Spleen (tissue), 11 donors: Measurements from ENCODE around the gene TMEM212. TPM values are rescaled to one million over a fixed set of nuclear protein-coding genes. Genes with fewer than 3 reads are reported as not detected.

ENCODE experiments used
- DNase-seq: peaks from one replicate; pipeline ENCODE4 v3.0.0-alpha.2; 2020
- H3K27ac ChIP-seq, 8 donors: fragments of 200-600 bp; sonication (generic) in 7 of 8; 1 replicate in 4 of 8; 2 replicates in 4 of 8; pipeline versions ENCODE4 v1.5.0 to v1.8.0; 2016 to 2021; ENCODE audit warnings: inconsistent platforms in 4 of 8, mild to moderate bottlenecking in 4 of 8, moderate library complexity in 1 of 8
- H3K27me3 ChIP-seq, 7 donors: fragments of 200-600 bp; sonication (generic) in 6 of 7; replicated peaks in 1 of 7; 1 replicate in 4 of 7; 2 replicates in 3 of 7; pipeline versions ENCODE4 v1.5.0 to v1.8.0; 2016 to 2021; ENCODE audit warnings: inconsistent platforms in 3 of 7, mild to moderate bottlenecking in 1 of 7
- H3K36me3 ChIP-seq, 6 donors: fragments of 200-600 bp; sonication (generic) in 5 of 6; 1 replicate in 4 of 6; 2 replicates in 2 of 6; pipeline versions ENCODE4 v1.5.0 to v1.8.0; 2016 to 2021; ENCODE audit warnings: inconsistent platforms in 2 of 6
- H3K4me1 ChIP-seq, 6 donors: fragments of 200-600 bp; sonication (generic) in 5 of 6; 1 replicate in 3 of 6; 2 replicates in 3 of 6; pipeline versions ENCODE4 v1.5.0 to v1.8.0; 2016 to 2021; ENCODE audit warnings: inconsistent platforms in 3 of 6
- H3K4me3 ChIP-seq, 8 donors: fragments of 200-600 bp; sonication (generic) in 7 of 8; 1 replicate in 4 of 8; 2 replicates in 4 of 8; pipeline versions ENCODE4 v1.5.0 to v1.8.0; 2016 to 2021; ENCODE audit warnings: inconsistent platforms in 4 of 8, mild to moderate bottlenecking in 4 of 8, moderate library complexity in 2 of 8
- H3K9me3 ChIP-seq, 8 donors: fragments of 200-600 bp; sonication (generic) in 7 of 8; 1 replicate in 4 of 8; 2 replicates in 4 of 8; pipeline versions ENCODE4 v1.5.0 to v1.8.0; 2016 to 2021; ENCODE audit warnings: inconsistent platforms in 4 of 8
- POLR2A ChIP-seq, 3 donors: fragments of 450-650 bp; IDR thresholded peaks; one replicate each; pipeline ENCODE4 v1.5.1; 2017; ENCODE audit warnings: antibody characterized with exemption in 3 of 3, mild to moderate bottlenecking in 1 of 3
- POLR2AphosphoS5 ChIP-seq, 3 donors: sonication (generic); formaldehyde crosslinking; IDR thresholded peaks; one replicate each; pipeline ENCODE4 v1.5.1; 2017; ENCODE audit warnings: antibody characterized with exemption in 3 of 3
- WGBS, 5 donors: extraction: QIAGEN DNeasy Blood & Tissue Kit in 3 of 5; methylation state at CpG; one replicate each; pipeline versions ENCODE4 v1.1.5 to v1.1.7; 2013 to 2018; 5-methylcytosine and 5-hydroxymethylcytosine counted together
- intact Hi-C: fragments of 100-400 bp; cut with DNase I; formaldehyde crosslinking; loops from one replicate; pipeline ENCODE4 v1.15.0; 2023; ENCODE audit warnings: low total_unique reads
- polyA plus RNA-seq, 3 donors: library from polyadenylated mRNA; stranded (reverse); fragments of 200-250 nt; gene quantifications; one replicate each; pipeline ENCODE4 v1.2.1, GENCODE V29; 2013
- total RNA-seq, 7 donors: library from RNA; depleted of rRNA in 3 of 7; stranded (reverse); fragments of >200 nt in 3 of 7; fragmentation: NEBNext Ultra II Directional in 4 of 7; extraction: Animal tissue kit (Norgen Biotek cat#: 25700) in 4 of 7; gene quantifications; one replicate each; pipeline versions ENCODE4 v1.1.0 to v1.2.1, GENCODE V29; 2016 to 2021
- TF ChIP-seq, protein P1 (sequence below), 11 experiments: fragments of 200-600 bp in 7 of 11; fragments of 450-650 bp in 4 of 11; sonication (generic) in 4 of 11; IDR thresholded peaks in 8 of 11; conservative IDR thresholded peaks in 3 of 11; 1 replicate in 7 of 11; 2 replicates in 4 of 11; pipeline versions ENCODE4 v1.4.0 to v1.8.0; 2016 to 2021; ENCODE audit warnings: antibody characterized with exemption in 11 of 11, inconsistent platforms in 4 of 11, mild to moderate bottlenecking in 1 of 11
- donor health status: healthy with polysubstance abuse.
- donor health status: DM: no; HTN: no; CAD: no; lungs with moderate emphysema.
- donor health status: DM: no; HTN: no; CAD: no.
- donor health status: Bipolar disorder and iron deficiency.
- donor health status: healthy.
- donor health status: DM: no; HTN: no; CAD: no.
- donor health status: DM: yes; HTN: yes; CAD: no.

Gene TMEM212
- total and polyA plus RNA-seq, 10 donors = not detected

DNA sequence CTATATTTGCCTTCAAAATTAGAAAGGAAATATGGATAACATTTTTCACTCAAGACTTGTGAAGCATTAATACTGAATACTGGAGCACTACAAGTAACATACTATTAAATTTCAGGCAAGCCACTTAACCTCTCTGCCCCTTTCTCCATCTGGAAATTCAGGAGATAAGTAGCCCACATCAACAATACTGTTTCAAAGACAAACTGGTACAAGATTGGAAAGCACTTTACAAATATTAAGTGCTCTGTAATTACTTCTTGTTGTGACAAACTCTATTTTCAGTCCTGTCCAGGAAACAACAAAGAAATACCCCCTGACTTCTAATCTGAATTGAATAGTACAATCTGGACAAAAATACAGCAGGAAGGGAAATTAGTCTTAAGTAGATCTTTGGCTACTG, 49.3 kb downstream of the TMEM212 start:
- TF ChIP-seq, protein P1, sequence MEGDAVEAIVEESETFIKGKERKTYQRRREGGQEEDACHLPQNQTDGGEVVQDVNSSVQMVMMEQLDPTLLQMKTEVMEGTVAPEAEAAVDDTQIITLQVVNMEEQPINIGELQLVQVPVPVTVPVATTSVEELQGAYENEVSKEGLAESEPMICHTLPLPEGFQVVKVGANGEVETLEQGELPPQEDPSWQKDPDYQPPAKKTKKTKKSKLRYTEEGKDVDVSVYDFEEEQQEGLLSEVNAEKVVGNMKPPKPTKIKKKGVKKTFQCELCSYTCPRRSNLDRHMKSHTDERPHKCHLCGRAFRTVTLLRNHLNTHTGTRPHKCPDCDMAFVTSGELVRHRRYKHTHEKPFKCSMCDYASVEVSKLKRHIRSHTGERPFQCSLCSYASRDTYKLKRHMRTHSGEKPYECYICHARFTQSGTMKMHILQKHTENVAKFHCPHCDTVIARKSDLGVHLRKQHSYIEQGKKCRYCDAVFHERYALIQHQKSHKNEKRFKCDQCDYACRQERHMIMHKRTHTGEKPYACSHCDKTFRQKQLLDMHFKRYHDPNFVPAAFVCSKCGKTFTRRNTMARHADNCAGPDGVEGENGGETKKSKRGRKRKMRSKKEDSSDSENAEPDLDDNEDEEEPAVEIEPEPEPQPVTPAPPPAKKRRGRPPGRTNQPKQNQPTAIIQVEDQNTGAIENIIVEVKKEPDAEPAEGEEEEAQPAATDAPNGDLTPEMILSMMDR (IDR thresholded peaks at IDR 0.05 in 8 of 11, conservative IDR thresholded peaks at IDR 0.05 in 3 of 11) = no peak
- no peak for TF ChIP-seq POLR2AphosphoS5 (IDR thresholded peaks at IDR 0.05)
- no peak for TF ChIP-seq POLR2A (IDR thresholded peaks at IDR 0.05)
- intact Hi-C loops = no loop called here

DNA sequence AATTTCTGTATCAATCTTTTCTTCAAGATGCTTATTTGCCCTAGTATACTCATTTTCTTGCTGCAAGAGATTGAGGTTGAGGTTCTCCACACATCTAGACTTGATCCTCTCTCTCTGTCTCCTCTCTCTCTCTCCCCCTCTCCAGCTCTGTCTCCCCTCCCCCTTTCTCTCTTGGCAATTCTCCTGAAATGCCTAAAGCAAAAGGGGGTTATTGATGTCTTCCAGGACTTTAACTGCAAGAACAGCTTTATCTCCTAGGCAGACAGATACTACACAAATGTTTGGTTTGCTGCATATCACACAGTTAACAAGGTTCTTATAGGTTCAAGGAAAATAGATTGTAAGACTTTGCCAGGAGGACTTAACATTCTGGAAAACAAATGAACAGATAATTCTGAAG, 52.1 kb downstream of the TMEM212 start:
- Histone ChIP-seq H3K4me1 (no peaks in the 10 kb centered on the region), H3K27me3 (no peaks in the 10 kb centered on the region), H3K9me3 (no peaks in the 10 kb centered on the region), H3K36me3 (no peaks in the 10 kb centered on the region), H3K27ac (no peak overlapping the region), H3K4me3 (no peak overlapping the region)
- intact Hi-C loops = no loop called here
- no peak for DNase-seq
- TF ChIP-seq, protein P1 (IDR thresholded peaks at IDR 0.05 in 8 of 11, conservative IDR thresholded peaks at IDR 0.05 in 3 of 11) = no peak
- no peak for TF ChIP-seq POLR2A (IDR thresholded peaks at IDR 0.05)
- TF ChIP-seq POLR2AphosphoS5 (IDR thresholded peaks at IDR 0.05) = no peak

More for the DNA sequence above, 49.3 kb downstream of the TMEM212 start:
- Histone ChIP-seq H3K9me3 (peaks cover 0 to 3% (median 0%) of the 10 kb centered on the region in 8 donors), H3K36me3 (no peaks in the 10 kb centered on the region), H3K4me3 (no peak overlapping the region), H3K27ac (no peak overlapping the region), H3K27me3 (no peaks in the 10 kb centered on the region), H3K4me1 (no peaks in the 10 kb centered on the region)
- DNase-seq = no peak

GRCh38 chr3:171895900-171896299, 52.8 kb downstream of the TMEM212 start:
- Histone ChIP-seq H3K27ac (no peak overlapping the region), H3K36me3 (no peaks in the 10 kb centered on the region), H3K4me1 (no peaks in the 10 kb centered on the region), H3K4me3 (no peak overlapping the region), H3K9me3 (no peaks in the 10 kb centered on the region), H3K27me3 (no peaks in the 10 kb centered on the region)
- no peak for TF ChIP-seq POLR2A (IDR thresholded peaks at IDR 0.05)
- no peak for TF ChIP-seq POLR2AphosphoS5 (IDR thresholded peaks at IDR 0.05)
- TF ChIP-seq, protein P1 (IDR thresholded peaks at IDR 0.05 in 8 of 11, conservative IDR thresholded peaks at IDR 0.05 in 3 of 11) = no peak
- DNase-seq = no peak
- WGBS, 5 donors = 84 to 95% (median 90%) methylated on average over 5 of the region's 5 CpGs
- intact Hi-C loops = no loop called here

DNA sequence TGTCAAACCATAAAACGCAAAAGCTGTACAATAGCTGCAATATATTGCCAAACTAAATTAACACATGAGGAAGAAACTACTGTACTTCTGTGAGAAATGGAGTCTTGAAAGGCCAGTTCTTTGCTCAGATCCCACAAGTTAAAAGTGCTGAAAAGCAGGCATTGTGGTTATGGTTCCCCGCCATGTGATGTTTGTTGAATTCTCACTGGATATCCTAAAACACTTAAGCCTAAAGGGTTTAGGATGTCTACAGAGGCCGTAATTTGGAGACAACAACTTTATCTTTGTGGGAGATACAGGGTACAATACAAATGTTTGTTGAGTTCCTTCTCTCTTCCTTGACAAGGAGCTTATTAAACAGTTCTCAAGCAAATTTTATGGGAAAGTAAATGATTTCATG, 53.2 kb downstream of the TMEM212 start:
- no peaks in the 10 kb centered on the region for H3K36me3 ChIP-seq
- DNase-seq = no peak
- H3K27ac ChIP-seq = no peak overlapping the region
- no peaks in the 10 kb centered on the region for H3K27me3 ChIP-seq
- intact Hi-C loops = no loop called here
- no peaks in the 10 kb centered on the region for H3K9me3 ChIP-seq
- H3K4me3 ChIP-seq = no peak overlapping the region
- TF ChIP-seq POLR2A (IDR thresholded peaks at IDR 0.05) = no peak
- TF ChIP-seq, protein P1 (IDR thresholded peaks at IDR 0.05 in 8 of 11, conservative IDR thresholded peaks at IDR 0.05 in 3 of 11) = no peak
- no peak for TF ChIP-seq POLR2AphosphoS5 (IDR thresholded peaks at IDR 0.05)
- H3K4me1 ChIP-seq = no peaks in the 10 kb centered on the region
- WGBS, 5 donors = 83 to 93% (median 88%) methylated on average over 3 of the region's 3 CpGs
